T-helper 1 cell (primary cell): ENCODE data around the gene ID3.

Source experiments
- DNase-seq, 5 donors: peaks; one replicate each; pipeline ENCODE4 v3.0.0-alpha.2; 2012 to 2020

The ID3 gene

DNA sequence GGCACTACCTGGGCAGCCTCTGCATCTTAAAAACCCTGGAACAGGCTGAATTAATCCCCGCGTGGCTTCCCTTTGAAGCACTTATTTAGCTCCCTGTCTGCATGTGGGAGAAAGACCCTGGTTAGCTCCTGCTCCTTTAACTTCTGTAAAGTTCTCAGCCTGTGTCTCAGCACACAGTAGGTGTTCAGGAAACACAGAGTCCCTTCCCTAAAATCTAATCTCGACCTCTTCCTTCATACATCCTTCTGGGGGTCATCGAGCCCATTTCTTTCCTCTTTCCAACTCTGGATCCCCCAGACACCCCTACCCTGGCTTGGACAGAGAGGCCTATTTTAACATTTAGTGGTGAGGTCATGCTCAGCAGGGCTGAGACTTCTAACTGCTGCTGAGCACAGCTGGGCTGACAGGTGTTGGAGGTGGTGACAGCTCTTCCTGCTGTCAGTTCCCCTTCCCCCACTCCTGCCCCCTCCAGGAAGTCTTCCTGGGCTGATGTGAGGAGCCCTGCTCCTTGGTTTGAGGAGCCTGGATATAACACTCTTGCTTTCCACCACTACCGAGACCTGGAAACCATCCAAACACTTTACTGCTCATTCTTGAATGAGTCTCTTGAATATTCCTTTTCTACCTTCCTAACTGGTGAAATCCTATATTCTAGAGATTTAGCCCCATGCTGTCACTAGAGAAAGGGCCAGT, 33.6 kb downstream of the ID3 start:
- DNase-seq: peak in 1 of 5 donors; percentile 58

DNA sequence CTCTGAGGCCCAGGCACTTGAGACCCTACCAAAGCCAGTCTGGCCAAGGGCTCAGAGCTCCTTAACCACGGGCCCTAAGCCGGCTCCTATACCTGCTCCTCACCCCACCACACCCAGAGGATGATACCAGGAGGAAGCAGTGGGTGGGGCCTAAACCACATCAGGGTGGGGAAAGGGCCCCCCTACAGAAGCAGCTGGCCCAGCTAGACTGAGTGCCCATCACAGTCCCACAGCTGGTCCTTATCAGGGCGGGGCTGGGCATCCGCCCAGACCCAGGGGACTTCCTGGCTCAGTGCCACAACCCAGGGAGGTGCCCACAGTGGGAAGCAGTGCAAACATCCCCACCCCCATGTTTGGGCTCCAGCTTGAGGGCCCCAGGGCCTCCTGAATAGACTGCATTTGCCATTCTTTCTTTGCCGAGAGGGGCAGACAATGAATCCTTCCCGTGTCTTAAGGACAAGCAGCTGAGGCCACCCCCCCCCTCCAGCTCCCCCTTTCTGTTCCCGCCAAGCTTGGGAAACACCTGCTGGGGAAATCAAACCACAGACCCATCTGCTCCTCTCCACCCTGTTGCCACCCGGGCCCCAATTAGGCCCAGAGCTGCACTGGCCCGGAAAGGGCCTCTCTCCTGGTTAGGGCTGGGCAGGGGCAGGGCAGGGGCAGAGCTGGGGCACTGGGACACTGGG, 34.4 kb downstream of the ID3 start:
- peak in 3 of 5 donors; percentile 14 to 66 (median 22) for DNase-seq

DNA sequence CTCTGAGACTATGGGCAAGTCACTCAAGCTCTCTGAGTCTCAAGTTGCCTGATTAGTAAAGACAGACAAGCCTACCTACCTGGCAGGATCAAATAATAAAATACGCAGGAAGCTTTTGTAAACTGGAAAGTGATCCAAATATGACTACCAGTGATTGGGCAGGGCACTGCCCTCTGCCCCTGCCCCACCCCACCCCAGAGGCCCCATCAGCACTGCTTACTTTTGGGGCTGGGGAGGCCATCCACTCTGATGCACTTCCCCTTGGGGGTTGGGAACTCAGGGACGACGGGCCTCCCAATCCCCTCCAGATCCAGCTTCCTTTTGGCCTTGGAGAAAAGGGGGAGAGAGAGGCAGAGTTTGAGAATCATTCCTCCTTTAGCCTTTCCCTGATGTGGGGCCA, 35.1 kb downstream of the ID3 start:
- DNase-seq: no peak

DNA sequence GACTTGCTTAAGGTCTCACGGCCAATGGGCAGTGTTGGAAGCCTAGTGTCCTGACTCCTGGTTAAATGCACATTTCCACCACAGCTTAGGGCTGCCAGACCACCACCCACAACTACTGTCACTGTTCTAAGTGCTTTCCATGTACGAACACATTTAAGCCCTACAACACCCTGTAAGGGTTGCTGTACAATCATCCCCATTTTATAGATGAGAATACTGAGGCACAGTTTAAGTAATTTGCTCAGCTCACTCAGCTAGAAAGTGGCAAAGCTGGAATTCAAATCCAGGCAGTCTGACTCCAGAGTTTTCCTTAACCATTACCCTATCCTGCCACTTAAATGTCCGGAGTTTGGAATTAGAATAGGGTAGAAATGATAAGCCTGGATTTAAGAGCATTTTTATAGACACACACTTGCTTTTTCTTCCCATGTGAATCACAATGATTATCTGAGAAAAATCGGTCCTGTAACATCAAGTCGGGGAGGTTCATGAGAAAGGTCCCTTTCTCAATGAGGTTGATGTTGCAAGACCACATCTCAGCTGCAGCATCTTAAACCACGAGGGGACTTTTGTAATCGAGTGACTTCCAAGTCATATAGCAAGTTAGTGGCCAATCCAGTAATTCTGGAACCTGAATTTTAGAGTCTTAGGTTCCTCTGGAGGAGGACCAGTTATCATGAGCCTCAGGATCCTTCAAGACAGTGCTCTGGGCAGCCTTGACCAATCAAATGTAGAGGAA, 36.9 kb downstream of the ID3 start:
- DNase-seq: peak in 1 of 5 donors; percentile 27

DNA sequence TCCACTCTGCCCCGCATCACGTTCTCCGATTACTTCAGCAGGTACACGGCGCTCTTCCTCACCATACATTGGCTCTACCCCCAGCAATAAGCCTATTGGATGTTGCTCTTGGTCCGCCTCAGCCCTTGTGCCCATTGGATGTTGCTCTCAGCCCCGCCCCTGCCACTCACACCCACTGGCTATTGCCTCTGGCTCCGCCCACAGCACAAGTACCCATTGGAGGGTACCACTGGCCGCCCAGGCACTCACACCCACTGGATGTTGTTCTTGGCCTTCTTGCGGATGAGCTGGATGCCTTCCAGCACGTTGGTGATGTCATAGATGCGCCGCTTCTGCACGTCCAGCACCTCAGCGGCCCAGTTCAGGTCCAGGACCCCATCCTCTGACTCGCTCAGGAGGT, 37.7 kb downstream of the ID3 start:
- no peak for DNase-seq

DNA sequence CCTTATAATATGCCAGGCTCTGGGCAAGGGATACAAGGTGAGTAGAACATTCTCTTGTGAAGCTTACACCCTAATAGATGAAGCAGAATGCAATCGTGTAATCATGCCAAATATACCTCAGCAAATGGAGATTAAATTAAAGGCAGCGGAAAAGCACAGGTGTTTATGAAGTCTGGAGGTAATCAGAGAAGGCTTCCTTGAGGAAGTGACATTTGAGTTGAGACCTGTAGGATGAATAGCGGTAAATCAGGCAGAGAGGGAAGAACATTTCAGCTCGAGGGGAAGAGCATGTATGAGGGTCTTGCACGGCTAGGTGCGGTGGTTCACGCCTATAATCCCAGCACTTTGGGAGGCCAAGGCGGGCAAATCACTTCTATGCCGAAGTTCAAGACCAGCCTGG, 41.7 kb downstream of the ID3 start:
- no peak for DNase-seq

DNA sequence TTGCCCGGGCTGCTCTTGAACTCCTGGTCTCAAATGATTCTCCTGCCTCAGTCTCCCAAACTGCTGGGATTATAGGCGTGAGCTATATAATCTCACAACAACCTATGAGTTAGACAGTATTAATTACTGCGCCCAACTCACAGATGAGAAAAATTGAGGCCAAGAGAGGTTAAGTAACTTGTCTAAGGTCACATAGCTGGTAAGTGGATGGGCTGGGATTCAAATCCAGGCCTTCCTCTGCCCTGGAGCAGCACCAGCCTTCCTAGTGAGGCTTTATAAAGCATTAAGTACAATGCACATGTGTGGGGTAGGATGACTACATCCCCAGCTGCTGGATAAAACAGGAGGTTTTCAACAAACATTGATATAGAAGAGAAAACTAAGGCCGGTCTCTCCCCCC, 43.4 kb downstream of the ID3 start:
- no peak for DNase-seq

DNA sequence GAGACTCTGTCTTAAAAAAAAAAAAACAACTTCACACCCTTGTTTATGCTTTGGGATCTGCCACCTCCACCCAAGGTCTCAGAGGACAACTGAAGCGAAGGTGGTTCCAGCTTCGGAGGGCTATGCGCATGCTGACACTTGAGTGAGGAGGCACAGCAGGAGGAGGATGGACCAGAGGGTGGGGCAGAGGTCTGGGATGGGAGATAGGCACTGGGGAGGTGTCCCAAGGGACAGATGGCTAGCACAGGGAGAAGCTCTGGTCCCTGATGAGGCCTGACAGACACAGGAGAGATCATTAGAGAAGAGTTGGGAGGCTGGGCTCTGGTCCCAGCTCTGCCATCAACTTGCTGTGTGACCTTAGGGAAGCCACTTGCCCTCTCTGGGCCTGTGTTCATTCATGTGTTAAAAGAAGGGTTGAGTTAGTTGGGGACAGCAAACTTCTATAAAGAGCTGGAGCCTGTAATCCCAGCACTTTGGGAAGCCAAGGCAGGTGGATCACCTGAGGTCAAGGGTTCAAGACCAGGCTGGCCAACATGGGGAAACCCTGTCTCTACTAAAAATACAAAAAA, 45.1 kb downstream of the ID3 start:
- no peak for DNase-seq

DNA sequence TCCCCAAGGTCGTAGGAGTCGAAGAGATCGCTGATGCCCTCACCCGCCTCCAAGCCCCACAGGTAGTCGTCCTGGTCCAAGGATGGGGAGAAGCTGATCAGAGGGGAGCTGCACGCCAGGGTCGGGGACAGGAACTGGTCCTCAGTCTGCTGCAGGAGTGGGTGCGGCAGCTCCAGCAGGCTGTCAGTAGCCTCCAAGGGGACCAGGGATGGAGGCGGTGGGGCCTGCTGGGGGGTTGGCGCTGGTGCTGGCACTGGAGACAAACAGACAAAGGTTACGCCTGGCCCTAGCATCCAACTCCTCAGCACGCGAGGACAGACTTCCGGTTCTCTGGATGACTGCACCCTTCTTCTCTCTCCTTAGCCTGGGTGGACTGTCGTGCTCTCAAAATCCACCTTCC, 49.4 kb downstream of the ID3 start:
- DNase-seq: no peak
